ENCODE results near the gene ICAM2. TPM values are rescaled to one million over a fixed set of nuclear protein-coding genes. Genes with fewer than 3 reads are reported as not detected.

The ICAM2 gene
- total RNA-seq, 1 donor from 2014 or later: not detected

GRCh38 chr17:63955232-63955631, 65.2 kb downstream of the ICAM2 start:
- peaks cover 4% of the 10 kb centered on the region for H3K4me1 ChIP-seq
- TF ChIP-seq EZH2phosphoT487 (IDR thresholded peaks at IDR 0.05) (no peak), EZH2 (IDR thresholded peaks at IDR 0.05) (no peak), CTCF (IDR thresholded peaks at IDR 0.05) (no peak)
- H3K79me2 ChIP-seq (ENCODE audit: low read depth): no peaks in the 10 kb centered on the region
- no peak overlapping the region for H3K27ac ChIP-seq
- H3K9me3 ChIP-seq (ENCODE audit: low read depth): no peaks in the 10 kb centered on the region
- H3K27me3 Mint-ChIP-seq (ENCODE audit: insufficient read depth, low read depth): peaks cover 4% of the 10 kb centered on the region
- no peak overlapping the region for H3K4me3 ChIP-seq
- no peaks in the 10 kb centered on the region for H3K36me3 ChIP-seq
- H3K4me2 ChIP-seq: no peak overlapping the region
- H3F3A ChIP-seq (ENCODE audit: low read depth): peaks cover 4% of the 10 kb centered on the region
- no peaks in the 10 kb centered on the region for H3K9me3 Mint-ChIP-seq
- no peaks in the 10 kb centered on the region for H4K20me1 ChIP-seq (ENCODE audit: low read depth)
- H3K4me1 Mint-ChIP-seq: peaks cover 18% of the 10 kb centered on the region
- no peaks in the 10 kb centered on the region for H3K36me3 Mint-ChIP-seq
- DNase-seq (ENCODE audit: low spot score): no peak
- H2AFZ ChIP-seq (replicated peaks): no peak overlapping the region
- H3K27me3 ChIP-seq: no peaks in the 10 kb centered on the region
- H3K9ac ChIP-seq: no peak overlapping the region
- peak overlapping the region; percentile 30 for H3K4me3 Mint-ChIP-seq
- no peak overlapping the region for H3K27ac Mint-ChIP-seq

- no peaks in the 10 kb centered on the region for H4K20me1 ChIP-seq (ENCODE audit: low read depth)
- Mint-ChIP-seq H3K9me3 (no peaks in the 10 kb centered on the region), H3K27me3 (ENCODE audit: insufficient read depth, low read depth) (peaks cover 4% of the 10 kb centered on the region), H3K4me3 (no peak overlapping the region), H3K4me1 (peaks cover 15% of the 10 kb centered on the region), H3K36me3 (no peaks in the 10 kb centered on the region), H3K27ac (peak overlapping the region; percentile 24)
- H2AFZ ChIP-seq (replicated peaks): no peak overlapping the region
- H3K4me3 ChIP-seq: no peak overlapping the region
- no peak overlapping the region for H3K4me2 ChIP-seq
- no peaks in the 10 kb centered on the region for H3K36me3 ChIP-seq
- H3K79me2 ChIP-seq (ENCODE audit: low read depth): no peaks in the 10 kb centered on the region
- DNase-seq (ENCODE audit: low spot score): no peak
- H3F3A ChIP-seq (ENCODE audit: low read depth): no peaks in the 10 kb centered on the region
- H3K9ac ChIP-seq: no peak overlapping the region
- no peaks in the 10 kb centered on the region for H3K27me3 ChIP-seq
- H3K27ac ChIP-seq: no peak overlapping the region
- TF ChIP-seq EZH2phosphoT487 (IDR thresholded peaks at IDR 0.05): no peak
- H3K9me3 ChIP-seq (ENCODE audit: low read depth): no peaks in the 10 kb centered on the region
- no peaks in the 10 kb centered on the region for H3K4me1 ChIP-seq
Observed at GRCh38 chr17:63954402-63955063, 65.9 kb downstream of the ICAM2 start.

Other genes with a start within 250 kb of the ICAM2 start
- gene CCDC47, start 247.0 kb downstream of the ICAM2 start, total RNA-seq (ENCODE audit: low replicate concordance): 49.2 and 60.8 TPM in 2 replicates
- gene DDX42, start 246.5 kb downstream of the ICAM2 start, total RNA-seq (ENCODE audit: low replicate concordance): 87.4 and 104 TPM in 2 replicates
- 49.6 and 69.7 TPM in 2 replicates for gene PSMC5, start 193.2 kb downstream of the ICAM2 start, total RNA-seq (ENCODE audit: low replicate concordance)
- gene FTSJ3, start 193.0 kb downstream of the ICAM2 start, total RNA-seq (ENCODE audit: low replicate concordance): 21.8 and 44.3 TPM in 2 replicates
- gene SMARCD2, start 177.9 kb downstream of the ICAM2 start, total RNA-seq (ENCODE audit: low replicate concordance): 80.7 and 100 TPM in 2 replicates
- not detected in 2 replicates for gene CSH2, start 147.0 kb downstream of the ICAM2 start, total RNA-seq (ENCODE audit: low replicate concordance)
- not detected in 2 replicates for gene GH2, start 138.7 kb downstream of the ICAM2 start, total RNA-seq (ENCODE audit: low replicate concordance)
- not detected in 2 replicates for gene CSH1, start 124.1 kb downstream of the ICAM2 start, total RNA-seq (ENCODE audit: low replicate concordance)
- gene CSHL1, start 109.4 kb downstream of the ICAM2 start, total RNA-seq (ENCODE audit: low replicate concordance): not detected in 2 replicates
- gene GH1, start 101.8 kb downstream of the ICAM2 start, total RNA-seq (ENCODE audit: low replicate concordance): not detected in 2 replicates
- 1.6 TPM in 1 of 2 replicates, not detected in the other for gene CD79B, start 88.3 kb downstream of the ICAM2 start, total RNA-seq (ENCODE audit: low replicate concordance)
- 1.8 and 4.2 TPM in 2 replicates for gene SCN4A, start 47.7 kb downstream of the ICAM2 start, total RNA-seq (ENCODE audit: low replicate concordance)
- 0.95 and 1.5 TPM in 2 replicates for gene PRR29, start 22.3 kb downstream of the ICAM2 start, total RNA-seq (ENCODE audit: low replicate concordance)
- gene ERN1, start 109.5 kb upstream of the ICAM2 start, total RNA-seq (ENCODE audit: low replicate concordance): 2.4 and 4.3 TPM in 2 replicates
- gene TEX2, start 242.6 kb upstream of the ICAM2 start, total RNA-seq (ENCODE audit: low replicate concordance): 10.6 and 11.7 TPM in 2 replicates